Mesendoderm (in vitro differentiated cells): ENCODE results near the gene DNHD1.

Source experiments
- DNase-seq: peaks from one replicate; pipeline ENCODE4 v3.0.0; 2013
- H2AK5ac ChIP-seq: 2 replicates; pipeline ENCODE4 v1.6.1; 2013; ENCODE audit warnings: low read length, inconsistent platforms
- H2BK120ac ChIP-seq: 2 replicates; pipeline ENCODE4 v1.6.1; 2013; ENCODE audit warnings: low read depth, mild to moderate bottlenecking, low read length, moderate library complexity, mixed read lengths
- H2BK15ac ChIP-seq: replicated peaks from 2 replicates; pipeline ENCODE4 v1.6.1; 2013; ENCODE audit warnings: low read depth, mild to moderate bottlenecking, moderate library complexity
- H2BK5ac ChIP-seq: 2 replicates; pipeline ENCODE4 v1.6.1; 2013; ENCODE audit warnings: low read length, inconsistent platforms
- H3K18ac ChIP-seq: 2 replicates; pipeline ENCODE4 v1.6.1; 2013; ENCODE audit warnings: mild to moderate bottlenecking, low read length, mixed read lengths
- H3K23ac ChIP-seq: one replicate; pipeline ENCODE4 v1.6.1; 2013; ENCODE audit warnings: low read length
- H3K27ac ChIP-seq: 2 replicates; pipeline ENCODE4 v1.5.1; 2013; ENCODE audit warnings: low read depth, mild to moderate bottlenecking, inconsistent platforms, low read length, moderate library complexity
- H3K27me3 ChIP-seq: 2 replicates; pipeline ENCODE4 v1.6.1; 2013; ENCODE audit warnings: low read length, control low read depth, mild to moderate bottlenecking, inconsistent platforms; ENCODE audit not compliant: insufficient read depth, poor library complexity
- H3K36me3 ChIP-seq: 2 replicates; pipeline ENCODE4 v1.6.1; 2013; ENCODE audit warnings: low read length, inconsistent platforms; ENCODE audit not compliant: control insufficient read depth, insufficient read depth
- H3K4ac ChIP-seq: one replicate; pipeline ENCODE4 v1.6.1; 2013; ENCODE audit warnings: low read depth, mild to moderate bottlenecking, low read length, moderate library complexity
- H3K4me1 ChIP-seq: 2 replicates; pipeline ENCODE4 v1.6.1; 2013; ENCODE audit warnings: low read depth, low read length, inconsistent platforms; ENCODE audit not compliant: control insufficient read depth
- H3K4me2 ChIP-seq: 2 replicates; pipeline ENCODE4 v1.6.1; 2013; ENCODE audit warnings: low read length
- H3K4me3 ChIP-seq: 2 replicates; pipeline ENCODE4 v1.5.1; 2013; ENCODE audit warnings: mild to moderate bottlenecking, low read length
- H3K56ac ChIP-seq: one replicate; pipeline ENCODE4 v1.6.1; 2013; ENCODE audit warnings: low read length
- H3K79me1 ChIP-seq: 2 replicates; pipeline ENCODE4 v1.6.1; 2013; ENCODE audit warnings: low read length, inconsistent platforms
- H3K79me2 ChIP-seq: 2 replicates; pipeline ENCODE4 v1.6.1; 2013; ENCODE audit warnings: mild to moderate bottlenecking, low read length; ENCODE audit not compliant: control insufficient read depth, insufficient read depth
- H3K9ac ChIP-seq: 2 replicates; pipeline ENCODE4 v1.6.1; 2013; ENCODE audit warnings: low read length, inconsistent platforms
- H4K5ac ChIP-seq: one replicate; pipeline ENCODE4 v1.6.1; 2013; ENCODE audit warnings: low read length
- H4K8ac ChIP-seq: one replicate; pipeline ENCODE4 v1.6.1; 2013; ENCODE audit warnings: low read depth, mild to moderate bottlenecking, control low read depth, low read length, moderate library complexity
- WGBS: extraction: QIAGEN DNeasy Blood & Tissue Kit; methylation state at CpG from one replicate; pipeline ENCODE4 v1.1.7; 2013; ENCODE audit warnings: low lambda C conversion rate, missing lambda C conversion rate; ENCODE audit not compliant: insufficient coverage; ENCODE audit errors: extremely low coverage; 5-methylcytosine and 5-hydroxymethylcytosine counted together

DNHD1 gene

DNA sequence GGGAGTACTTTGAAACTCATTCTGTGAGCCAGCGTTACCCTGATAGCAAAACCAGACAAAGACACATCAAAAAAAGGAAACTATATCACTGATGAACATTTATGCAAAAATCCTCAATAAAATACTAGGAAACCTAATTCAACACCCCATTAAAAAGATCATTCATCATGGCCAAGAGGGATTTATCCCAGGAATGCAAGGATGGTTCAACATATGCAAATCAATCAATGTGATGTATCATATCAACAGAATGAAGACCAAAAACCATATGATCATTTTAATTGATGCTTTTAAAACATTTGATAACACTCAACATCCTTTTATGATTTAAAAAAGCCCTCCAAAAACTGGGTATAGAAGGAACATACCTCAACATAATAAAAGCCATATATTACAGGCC, 86.5 kb downstream of the DNHD1 start:
- H2BK15ac ChIP-seq: no peak overlapping the region
- no peak overlapping the region for H2BK5ac ChIP-seq
- H3K56ac ChIP-seq: no peak overlapping the region
- H4K8ac ChIP-seq: no peak overlapping the region
- DNase-seq: no peak
- H3K36me3 ChIP-seq: no peaks in the 10 kb centered on the region
- H3K9ac ChIP-seq: no peak overlapping the region
- H4K5ac ChIP-seq: no peak overlapping the region
- H3K4me3 ChIP-seq: no peak overlapping the region
- H2BK120ac ChIP-seq: no peak overlapping the region
- H3K79me1 ChIP-seq: no peaks in the 10 kb centered on the region
- H3K4me1 ChIP-seq: no peaks in the 10 kb centered on the region
- no peak overlapping the region for H3K4me2 ChIP-seq
- WGBS: no CpG with 5 or more reads among the region's 1 CpG
- H3K18ac ChIP-seq: no peak overlapping the region
- no peak overlapping the region for H3K4ac ChIP-seq
- H3K27me3 ChIP-seq: no peaks in the 10 kb centered on the region
- H3K79me2 ChIP-seq: no peaks in the 10 kb centered on the region
- H2AK5ac ChIP-seq: no peak overlapping the region
- no peak overlapping the region for H3K23ac ChIP-seq
- no peak overlapping the region for H3K27ac ChIP-seq

- Histone ChIP-seq H2BK5ac (no peak overlapping the region), H3K9ac (no peak overlapping the region), H3K23ac (no peak overlapping the region), H3K79me1 (no peaks in the 10 kb centered on the region), H4K5ac (no peak overlapping the region), H3K27ac (no peak overlapping the region), H2BK15ac (no peak overlapping the region), H3K36me3 (no peaks in the 10 kb centered on the region), H4K8ac (no peak overlapping the region), H3K4me1 (no peaks in the 10 kb centered on the region), H3K27me3 (no peaks in the 10 kb centered on the region), H2AK5ac (no peak overlapping the region), H3K4me2 (no peak overlapping the region), H3K56ac (no peak overlapping the region), H3K4me3 (no peak overlapping the region), H3K79me2 (no peaks in the 10 kb centered on the region), H3K18ac (no peak overlapping the region), H3K4ac (no peak overlapping the region), H2BK120ac (no peak overlapping the region)
- no peak for DNase-seq
- no CpG with 5 or more reads among the region's 4 CpGs for WGBS
Measured at GRCh38 chr11:6584528-6584927, 87.4 kb downstream of the DNHD1 start.

DNA sequence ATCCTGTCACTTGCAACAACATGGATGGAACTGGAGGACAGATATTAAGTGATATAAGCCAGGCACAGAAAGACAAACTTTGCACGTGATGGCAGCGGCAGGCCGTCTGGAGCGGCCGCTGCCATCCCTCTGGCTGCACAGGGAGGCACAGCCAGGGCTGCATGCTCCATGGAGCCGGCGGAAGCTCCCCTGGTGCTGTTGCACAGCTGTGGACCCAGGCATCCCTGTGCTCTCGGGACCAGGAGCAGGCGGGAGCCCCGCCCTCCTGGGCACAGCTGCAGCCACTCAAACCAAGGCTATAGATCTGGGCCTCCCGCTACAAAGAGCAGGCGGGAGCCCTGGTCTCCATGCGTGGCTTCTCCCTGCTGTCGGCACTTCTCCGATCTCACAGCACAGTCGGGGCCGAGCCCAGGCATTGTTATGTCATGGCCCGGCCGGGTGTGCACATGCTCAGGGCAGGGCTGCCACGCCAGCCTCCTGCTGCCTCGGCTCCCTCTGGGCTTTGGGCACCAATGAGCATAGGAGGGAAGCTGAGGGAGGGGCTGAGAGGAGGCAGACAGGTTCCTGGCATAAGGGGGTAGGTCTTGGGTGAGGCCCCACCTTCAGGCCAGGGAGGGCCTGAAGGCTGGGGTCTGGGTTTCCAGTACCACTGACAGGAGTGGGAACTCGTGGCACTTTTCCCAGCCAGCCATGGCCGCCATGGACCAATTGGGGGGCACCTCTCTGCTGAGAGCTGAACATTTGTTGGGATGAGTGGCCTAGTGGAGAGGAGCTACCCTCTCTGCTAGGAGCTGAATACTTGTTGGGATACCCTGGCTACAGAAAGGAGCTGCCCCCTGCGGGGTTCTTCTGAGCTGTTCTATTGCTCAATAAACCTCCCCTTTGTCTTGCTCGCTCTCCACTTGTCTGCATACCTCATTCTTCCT, 89.6 kb downstream of the DNHD1 start:
- no peak overlapping the region for H3K4me3 ChIP-seq
- H3K79me2 ChIP-seq: no peaks in the 10 kb centered on the region
- no peak overlapping the region for H4K5ac ChIP-seq
- H3K4me2 ChIP-seq: no peak overlapping the region
- no peaks in the 10 kb centered on the region for H3K27me3 ChIP-seq
- H2BK120ac ChIP-seq: no peak overlapping the region
- H3K9ac ChIP-seq: no peak overlapping the region
- H2BK15ac ChIP-seq: no peak overlapping the region
- no peak for DNase-seq
- no peak overlapping the region for H4K8ac ChIP-seq
- no peak overlapping the region for H2AK5ac ChIP-seq
- H3K36me3 ChIP-seq: no peaks in the 10 kb centered on the region
- no CpG with 5 or more reads among the region's 25 CpGs for WGBS
- no peak overlapping the region for H3K4ac ChIP-seq
- H3K18ac ChIP-seq: no peak overlapping the region
- H3K56ac ChIP-seq: no peak overlapping the region
- H2BK5ac ChIP-seq: no peak overlapping the region
- H3K27ac ChIP-seq: no peak overlapping the region
- H3K79me1 ChIP-seq: no peaks in the 10 kb centered on the region
- no peaks in the 10 kb centered on the region for H3K4me1 ChIP-seq
- H3K23ac ChIP-seq: no peak overlapping the region

GRCh38 chr11:6587360-6587953, 90.4 kb downstream of the DNHD1 start:
- no peaks in the 10 kb centered on the region for H3K27me3 ChIP-seq
- no peak for DNase-seq
- H3K27ac ChIP-seq: no peak overlapping the region
- no peak overlapping the region for H3K4me2 ChIP-seq
- no peak overlapping the region for H4K8ac ChIP-seq
- H2BK120ac ChIP-seq: no peak overlapping the region
- no peak overlapping the region for H2BK5ac ChIP-seq
- WGBS: no CpG with 5 or more reads among the region's 11 CpGs
- H3K36me3 ChIP-seq: no peaks in the 10 kb centered on the region
- no peak overlapping the region for H2BK15ac ChIP-seq
- no peaks in the 10 kb centered on the region for H3K4me1 ChIP-seq
- no peak overlapping the region for H3K23ac ChIP-seq
- H4K5ac ChIP-seq: no peak overlapping the region
- no peaks in the 10 kb centered on the region for H3K79me1 ChIP-seq
- no peak overlapping the region for H3K4me3 ChIP-seq
- H3K18ac ChIP-seq: no peak overlapping the region
- no peak overlapping the region for H3K56ac ChIP-seq
- H3K79me2 ChIP-seq: no peaks in the 10 kb centered on the region
- no peak overlapping the region for H3K9ac ChIP-seq
- H3K4ac ChIP-seq: no peak overlapping the region
- H2AK5ac ChIP-seq: no peak overlapping the region

- Histone ChIP-seq H4K5ac (no peak overlapping the region), H3K27ac (no peak overlapping the region), H4K8ac (no peak overlapping the region), H2BK5ac (no peak overlapping the region), H3K9ac (no peak overlapping the region), H3K4me1 (no peaks in the 10 kb centered on the region), H3K79me2 (no peaks in the 10 kb centered on the region), H3K4me2 (no peak overlapping the region), H3K36me3 (no peaks in the 10 kb centered on the region), H2BK15ac (no peak overlapping the region), H3K56ac (no peak overlapping the region), H2AK5ac (no peak overlapping the region), H3K27me3 (no peaks in the 10 kb centered on the region), H2BK120ac (no peak overlapping the region), H3K4me3 (no peak overlapping the region), H3K23ac (no peak overlapping the region), H3K79me1 (no peaks in the 10 kb centered on the region), H3K18ac (no peak overlapping the region), H3K4ac (no peak overlapping the region)
- no peak for DNase-seq
- WGBS: no CpG with 5 or more reads among the region's 1 CpG
Measured at GRCh38 chr11:6588018-6588417, 90.9 kb downstream of the DNHD1 start.
